Caki2 (cell line): Measurements from ENCODE around the gene AARS2. TPM values are rescaled to one million over a fixed set of nuclear protein-coding genes. Genes with fewer than 3 reads are reported as not detected.
"Not testable (repeated sequence)": the region's sequence is repeated elsewhere in the genome, so short reads cannot be mapped to it uniquely, and the experiment has no call there.

Source experiments
- DNase-seq: peaks from one replicate; pipeline ENCODE4 v3.0.0-alpha.2; 2015; ENCODE audit warnings: low read depth
- in situ Hi-C: cut with HindIII; loops from 2 replicates; pipeline ENCODE4 v1.10.0; 2016; ENCODE audit warnings: low sequenced_read_pairs, low pct_unique_long_range_greater_than_20kb, mixed read lengths
- total RNA-seq: library from RNA; depleted of rRNA; stranded (reverse); fragments of >200 nt; shearing (Covaris generic); gene quantifications from 2 replicates; pipeline ENCODE4 v1.2.3, GENCODE V29; 2014; ENCODE audit warnings: low replicate concordance; rRNA removed

AARS2 gene
- 20.0 and 23.9 TPM in 2 replicates for total RNA-seq

DNA sequence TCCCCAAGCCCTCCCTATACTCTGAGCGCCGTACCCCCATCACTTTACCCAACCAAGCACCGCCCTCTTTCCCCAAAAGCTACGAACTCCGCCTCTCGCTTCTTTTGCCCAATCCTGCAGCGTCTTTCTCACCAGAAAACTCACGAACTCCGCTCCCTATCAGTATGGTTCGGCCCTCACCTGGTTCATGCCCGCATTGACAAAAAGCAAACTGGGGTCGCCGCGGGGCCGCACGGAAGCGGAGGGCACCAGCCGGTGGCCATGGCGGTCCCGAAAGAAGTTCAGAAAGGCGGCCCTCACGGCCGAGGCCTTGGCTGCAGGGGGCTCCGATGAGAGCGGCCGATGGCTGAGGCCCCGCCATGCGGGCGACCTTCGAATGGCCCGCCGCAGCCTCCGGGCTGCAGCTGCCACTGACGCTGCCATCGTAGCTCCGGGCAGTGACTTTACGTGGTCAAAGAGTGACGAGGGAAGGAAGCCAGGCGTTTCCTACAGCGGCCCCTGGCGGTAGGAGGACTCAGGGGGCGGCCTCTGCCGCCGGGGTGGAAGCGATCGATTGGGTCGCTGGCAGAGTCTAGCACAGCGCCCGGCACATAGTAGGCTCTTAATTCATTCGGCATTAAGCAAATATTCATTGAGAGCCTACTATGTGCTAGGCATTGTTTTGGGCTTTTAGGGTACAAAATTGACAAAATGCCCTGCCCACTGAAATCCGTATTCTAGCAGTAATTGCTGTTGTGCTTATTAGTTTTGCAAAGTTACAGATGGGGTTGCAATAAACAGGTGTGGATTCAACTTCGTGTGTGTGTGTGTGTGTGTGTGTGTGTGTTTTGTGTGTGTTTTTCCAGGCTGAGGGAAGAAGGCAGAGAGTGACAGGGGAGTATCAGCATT is at the start of gene AARS2:
Gene AARS2, minus strand, starts transcription at position 447 of the 888 bp plus-strand sequence. Its CDS starts 24 bp downstream, at position 423.
- DNase-seq: peak; percentile 72
- in situ Hi-C loops: no loop called here

DNA sequence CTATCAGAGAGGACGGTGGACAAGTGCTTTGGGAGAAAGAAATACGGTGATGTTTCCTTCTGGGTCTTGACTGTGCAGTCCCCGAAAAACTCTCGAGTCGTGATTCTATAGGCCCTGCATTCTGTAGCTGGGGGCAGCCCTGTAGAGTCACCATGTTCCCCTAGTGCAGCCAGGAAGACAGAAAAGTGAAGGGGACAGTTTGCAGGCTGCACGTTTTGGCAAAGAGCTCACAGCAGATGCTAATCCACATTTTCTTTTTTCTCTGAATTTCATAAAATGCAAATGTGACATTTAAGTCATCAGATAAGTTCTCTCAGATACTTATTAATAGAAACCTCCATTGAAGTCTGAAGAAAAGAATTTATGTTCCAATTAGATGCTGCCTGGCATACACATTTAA is 48.8 kb upstream of the AARS2 start:
- in situ Hi-C loops: no loop called here
- DNase-seq: no peak

DNA sequence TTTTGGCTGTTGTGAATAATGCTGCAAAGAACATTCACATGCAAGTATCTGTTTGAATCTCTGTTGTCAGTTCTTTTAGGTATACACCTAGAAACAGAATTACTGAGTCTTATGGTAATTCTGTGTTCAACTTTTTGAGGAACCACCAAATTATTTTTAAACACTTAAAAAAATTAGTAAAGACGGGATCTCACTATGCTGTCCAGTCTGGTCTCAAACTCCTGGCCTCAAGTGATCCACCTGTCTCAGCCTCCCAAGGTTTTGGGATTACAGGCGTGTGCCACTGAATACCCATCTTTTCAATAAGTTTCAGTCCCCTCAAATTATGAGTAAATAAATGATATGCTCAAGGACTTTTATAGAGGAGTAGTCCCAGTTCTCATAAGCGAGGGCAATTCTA is 46.8 kb upstream of the AARS2 start:
- in situ Hi-C loops: no loop called here
- DNase-seq: no peak

DNA sequence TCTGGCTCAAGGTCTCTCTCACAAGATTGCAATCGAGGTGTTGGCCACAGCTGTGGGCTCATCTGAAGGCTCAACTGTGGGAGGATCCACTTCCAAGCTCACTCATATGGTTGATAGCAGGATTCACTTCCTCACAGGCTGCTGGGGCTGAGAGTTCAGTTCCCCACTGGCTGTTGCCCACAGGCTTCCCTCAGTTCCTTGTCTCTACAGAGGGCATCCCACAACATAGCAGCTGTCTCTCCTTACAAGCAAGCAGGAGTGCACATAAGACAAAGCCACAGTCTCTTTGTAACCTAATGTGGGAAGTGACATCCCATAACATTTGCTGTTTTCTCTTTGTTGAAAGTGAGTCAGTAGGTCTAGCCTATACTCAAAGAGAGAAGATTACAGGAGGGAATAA is 43.3 kb upstream of the AARS2 start:
- in situ Hi-C loops: no loop called here
- DNase-seq: no peak

DNA sequence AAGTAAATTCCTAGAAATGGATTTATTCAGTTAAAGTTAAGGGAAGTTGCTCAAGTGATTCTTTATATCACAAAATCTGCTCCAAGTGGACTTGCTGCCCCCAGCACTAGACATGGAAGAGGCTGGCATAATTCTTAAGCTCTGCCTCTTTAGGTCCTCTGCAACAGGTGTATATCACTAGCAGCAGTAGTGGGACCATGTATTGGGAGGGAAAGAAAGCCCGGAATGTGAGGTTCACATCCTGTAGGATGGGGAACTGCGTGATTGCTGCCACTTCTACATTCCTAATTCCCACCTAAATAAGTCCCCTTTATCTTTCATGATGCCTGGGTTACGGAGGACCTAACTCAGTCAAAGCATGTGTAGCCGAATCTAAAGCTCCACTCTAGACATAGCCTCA is 42.5 kb upstream of the AARS2 start:
- DNase-seq: no peak
- in situ Hi-C loops: no loop called here

DNA sequence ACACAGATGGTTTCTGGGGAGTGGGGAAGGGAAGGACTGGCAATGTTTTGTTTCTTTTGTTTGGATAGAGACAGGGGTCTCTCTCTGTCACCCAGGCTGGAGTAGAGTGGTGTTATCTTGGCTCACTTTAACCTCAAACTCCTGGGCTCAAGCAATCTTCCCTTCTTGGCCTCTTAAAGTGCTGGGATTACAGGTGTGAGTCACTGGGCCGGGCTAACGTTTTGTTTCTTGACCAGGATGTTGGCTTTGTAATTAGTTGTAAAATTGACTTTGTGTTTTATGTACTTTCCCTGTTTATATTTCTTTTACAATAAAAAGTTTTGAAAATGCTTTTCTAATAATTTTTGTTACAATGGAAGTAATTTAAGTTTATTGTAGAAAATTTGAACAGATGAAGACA is 40.2 kb upstream of the AARS2 start:
- no peak for DNase-seq

DNA sequence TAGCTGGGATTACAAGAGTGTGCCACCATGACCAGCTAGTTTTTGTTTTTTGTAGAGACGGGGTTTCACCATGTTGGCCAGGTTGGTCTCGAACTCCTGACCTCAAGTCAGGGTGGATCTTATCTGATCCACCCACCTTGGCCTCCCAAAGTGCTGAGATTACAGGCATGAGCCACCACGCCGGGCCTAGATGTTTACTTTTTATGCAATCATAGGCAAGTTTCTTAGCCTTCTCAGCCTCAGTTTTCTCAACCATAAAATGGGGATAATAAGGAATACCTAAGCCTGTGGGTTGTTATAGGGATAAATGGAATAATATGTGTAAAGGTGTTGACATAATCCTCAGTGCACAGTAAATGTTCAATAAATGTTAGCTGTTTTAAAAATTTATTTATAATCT is 39.1 kb upstream of the AARS2 start:
- in situ Hi-C loops: no loop called here
- DNase-seq: no peak

More for the DNA sequence above, 40.2 kb upstream of the AARS2 start:
- in situ Hi-C loops: no loop called here

DNA sequence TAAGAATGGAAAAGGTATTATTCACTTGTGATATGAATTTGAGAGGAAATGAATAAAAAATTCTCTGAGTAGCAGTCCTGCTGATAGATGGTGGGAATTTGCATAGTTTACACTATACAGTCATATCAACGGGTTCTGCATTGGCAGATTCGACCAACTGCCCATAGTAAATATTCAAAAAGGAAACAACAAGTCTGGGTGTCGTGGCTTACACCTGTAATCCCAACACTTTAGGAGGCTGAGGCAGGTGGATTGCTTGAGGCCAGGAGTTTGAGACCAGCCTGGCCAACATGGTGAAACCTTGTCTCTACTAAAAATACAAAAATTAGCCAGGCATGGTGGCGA is 37.5 kb upstream of the AARS2 start:
- DNase-seq, in situ Hi-C loops: not testable (repeated sequence)

DNA sequence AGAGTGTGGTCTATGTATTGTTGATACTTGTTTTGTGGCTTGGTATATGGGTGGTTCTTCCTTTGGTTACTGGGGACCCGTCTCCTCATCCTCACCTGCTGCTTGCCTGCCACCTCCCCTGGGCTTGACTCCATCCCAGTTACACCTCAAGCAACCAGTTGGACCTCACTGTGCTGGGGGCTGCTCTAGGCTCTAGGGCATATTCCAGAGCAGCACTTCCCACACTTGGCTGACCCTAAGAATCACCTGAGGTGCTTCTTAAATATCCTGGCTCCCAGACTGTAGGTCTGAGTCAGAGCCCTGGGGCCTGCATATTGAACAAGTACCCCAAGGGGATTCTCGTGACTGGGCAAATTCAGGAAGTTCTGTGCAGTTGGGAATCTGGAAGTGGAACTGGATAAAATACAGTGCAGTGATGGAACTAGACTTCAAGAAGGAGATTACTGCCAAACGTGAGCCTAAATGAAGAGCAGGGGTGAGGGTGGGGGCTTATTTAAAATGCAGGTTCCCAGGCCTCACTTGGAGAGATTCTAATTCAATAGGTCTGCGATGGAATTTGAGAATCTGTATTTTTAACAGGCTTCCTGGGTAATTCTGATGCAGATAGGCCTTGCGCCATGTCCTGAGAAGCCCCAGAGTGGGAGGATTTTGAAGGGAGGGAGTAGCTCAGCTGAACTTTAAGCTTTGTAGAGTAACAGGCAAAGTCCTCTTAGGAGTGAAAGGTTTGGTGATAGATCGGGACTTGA is 36.9 kb upstream of the AARS2 start:
- in situ Hi-C loops: no loop called here
- no peak for DNase-seq

DNA sequence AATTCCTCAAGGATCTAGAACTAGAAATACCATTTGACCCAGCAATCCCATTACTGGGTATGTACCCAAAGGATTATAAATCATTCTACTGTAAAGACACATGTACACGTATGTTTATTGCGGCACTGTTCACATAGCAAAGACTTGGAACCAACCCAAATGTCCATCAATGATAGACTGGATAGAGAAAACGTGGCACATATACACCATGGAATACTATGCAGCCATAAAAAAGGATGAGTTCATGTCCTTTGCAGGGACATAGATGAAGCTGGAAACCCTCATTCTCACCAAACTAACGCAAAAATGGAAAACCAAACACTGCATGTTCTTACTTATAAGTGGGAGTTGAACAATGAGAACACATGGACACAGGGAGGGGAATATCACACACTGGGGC is 33.7 kb upstream of the AARS2 start:
- DNase-seq, in situ Hi-C loops: not testable (repeated sequence)

DNA sequence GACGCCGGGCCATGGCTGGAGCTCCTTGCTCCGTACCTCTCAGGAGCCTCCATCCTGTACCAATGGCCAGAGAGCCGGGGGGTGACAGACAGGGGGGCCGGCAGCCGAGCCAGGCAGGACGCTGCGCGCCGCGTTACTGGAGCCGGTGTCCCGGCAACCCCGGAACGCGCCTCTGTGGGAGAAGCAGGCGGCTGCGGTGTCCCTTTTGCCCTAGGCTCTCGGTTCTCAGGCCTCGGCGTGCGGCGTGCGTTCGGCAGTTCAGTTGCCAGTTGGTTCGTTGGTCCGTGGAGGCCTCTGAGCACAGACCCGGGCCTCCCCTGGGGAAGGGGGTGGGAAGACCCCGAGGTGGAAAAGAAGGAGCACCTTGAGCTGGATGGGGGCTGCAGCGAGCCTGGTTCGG is 29.3 kb upstream of the AARS2 start, which contains the start of gene SPATS1:
Gene SPATS1, plus strand, starts transcription at position 162 of the 400 bp plus-strand sequence. CDS start 446 bp downstream, outside the sequence.
- in situ Hi-C loops: no loop called here
- no peak for DNase-seq

DNA sequence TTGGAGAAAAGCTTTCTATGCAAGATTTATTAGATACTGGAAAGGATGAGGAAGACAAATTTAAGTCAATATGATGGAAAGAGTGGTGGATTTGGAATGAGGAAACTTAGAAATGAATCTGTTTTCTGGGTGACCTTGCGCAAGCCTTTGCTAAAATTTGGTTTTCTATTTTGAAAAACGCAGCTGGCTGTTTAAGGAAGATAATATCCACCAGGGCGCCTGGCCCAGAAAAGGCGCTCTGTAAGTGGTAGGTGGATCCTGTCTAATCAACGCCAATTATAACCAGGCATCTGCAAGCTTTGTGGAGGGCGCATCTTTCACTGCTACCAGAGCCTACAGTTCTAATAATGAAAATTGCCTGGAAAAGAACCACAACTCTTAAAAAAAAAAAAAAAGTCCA is 28.9 kb upstream of the AARS2 start:
- DNase-seq: no peak
- in situ Hi-C loops: no loop called here

DNA sequence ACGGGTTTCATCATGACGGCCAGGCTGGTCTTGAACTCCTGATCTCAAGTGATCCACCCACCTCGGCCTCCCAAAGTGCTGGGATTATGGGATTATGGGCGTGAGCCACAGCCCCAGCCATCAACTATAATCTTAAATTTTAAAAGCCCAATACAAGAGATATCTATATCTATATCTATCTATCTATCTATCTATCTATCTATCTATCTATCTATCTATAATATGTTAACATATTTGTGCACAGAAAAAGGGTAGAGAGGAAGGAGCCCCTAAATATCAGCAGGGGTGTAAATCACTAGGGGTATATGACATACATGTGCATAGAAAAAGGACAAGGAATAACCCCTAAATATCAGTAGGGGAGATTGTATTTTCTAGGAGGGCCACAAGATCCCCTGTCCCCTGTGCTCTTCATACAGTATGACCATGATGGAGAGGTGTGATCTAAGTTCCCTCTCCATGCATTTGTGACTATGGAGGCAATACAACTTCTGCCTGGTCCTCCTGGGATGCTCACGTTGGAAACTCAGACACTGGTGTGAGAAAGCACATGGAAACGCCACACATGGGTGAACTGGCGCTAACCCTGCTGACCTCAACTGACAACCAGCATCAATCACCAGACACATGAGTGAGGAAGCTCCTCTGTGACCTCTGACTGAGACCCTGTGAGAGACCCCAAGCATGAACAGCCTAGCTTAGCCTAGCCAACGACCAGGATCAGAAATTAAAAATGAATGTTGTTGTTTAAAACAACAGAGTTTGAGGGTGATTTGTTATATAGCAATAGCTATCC is 28.1 kb upstream of the AARS2 start:
- in situ Hi-C loops: no loop called here
- DNase-seq: no peak

DNA sequence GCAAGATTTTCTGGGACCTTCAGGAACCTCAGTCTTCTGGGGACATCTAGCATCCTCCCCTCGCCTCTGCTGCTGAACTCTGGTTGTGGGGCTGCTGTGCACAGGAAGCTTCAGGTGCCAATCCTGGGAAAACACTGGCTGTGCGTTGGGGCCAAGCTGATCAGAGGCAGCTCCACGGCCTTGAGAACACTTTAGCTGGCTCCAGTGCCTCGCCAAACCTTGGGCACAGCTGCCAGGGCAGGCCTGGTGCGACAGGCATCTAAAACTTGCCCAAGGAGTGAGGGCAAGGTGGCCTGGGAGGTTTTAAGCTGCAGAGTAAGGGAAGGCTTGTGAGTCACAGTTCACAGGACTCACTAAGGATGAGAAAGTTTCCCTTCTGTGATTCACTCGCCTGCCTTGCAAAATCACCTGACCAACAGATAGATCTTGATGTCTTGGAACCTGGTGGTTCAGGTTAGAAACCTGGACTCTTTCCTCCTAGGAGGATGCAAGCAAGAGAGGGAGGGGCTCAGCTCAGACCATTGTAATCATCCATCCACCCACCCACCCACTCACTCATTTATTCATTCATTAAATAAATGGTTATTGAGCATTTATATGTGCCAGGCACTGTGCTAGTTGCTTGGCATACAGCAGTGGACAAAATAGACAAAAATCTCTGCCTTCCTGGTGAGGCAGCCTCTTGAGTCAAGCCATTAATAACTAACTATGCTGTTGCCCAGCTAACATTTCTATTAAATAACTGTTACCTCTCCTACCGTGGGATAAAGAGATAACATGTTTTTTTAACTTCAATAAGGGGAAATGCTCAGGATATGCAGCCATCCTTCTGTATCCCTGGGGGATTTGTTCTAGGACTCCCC is 26.8 kb upstream of the AARS2 start:
- in situ Hi-C loops: no loop called here
- peak; percentile 69 for DNase-seq

DNA sequence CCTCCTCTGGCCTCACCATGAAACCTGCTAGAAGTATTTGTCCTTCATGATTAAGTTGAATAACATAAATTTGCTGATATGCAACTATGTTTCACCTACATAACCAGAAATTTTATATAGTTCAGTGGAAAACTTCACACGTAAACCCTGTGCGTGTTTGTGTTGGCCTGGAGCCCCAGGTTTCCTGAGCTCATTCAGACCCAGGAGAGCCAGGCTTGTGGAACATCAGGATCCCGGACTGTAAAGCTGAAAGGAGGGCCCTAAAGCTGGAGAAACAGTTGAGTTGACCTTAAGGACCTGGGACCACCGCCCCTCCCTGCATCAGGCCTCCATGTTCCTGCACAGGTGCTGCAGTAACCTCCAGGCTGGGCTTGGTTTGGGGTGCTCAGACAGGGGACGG is 26.2 kb upstream of the AARS2 start:
- in situ Hi-C loops: no loop called here
- peak; percentile 16 for DNase-seq

DNA sequence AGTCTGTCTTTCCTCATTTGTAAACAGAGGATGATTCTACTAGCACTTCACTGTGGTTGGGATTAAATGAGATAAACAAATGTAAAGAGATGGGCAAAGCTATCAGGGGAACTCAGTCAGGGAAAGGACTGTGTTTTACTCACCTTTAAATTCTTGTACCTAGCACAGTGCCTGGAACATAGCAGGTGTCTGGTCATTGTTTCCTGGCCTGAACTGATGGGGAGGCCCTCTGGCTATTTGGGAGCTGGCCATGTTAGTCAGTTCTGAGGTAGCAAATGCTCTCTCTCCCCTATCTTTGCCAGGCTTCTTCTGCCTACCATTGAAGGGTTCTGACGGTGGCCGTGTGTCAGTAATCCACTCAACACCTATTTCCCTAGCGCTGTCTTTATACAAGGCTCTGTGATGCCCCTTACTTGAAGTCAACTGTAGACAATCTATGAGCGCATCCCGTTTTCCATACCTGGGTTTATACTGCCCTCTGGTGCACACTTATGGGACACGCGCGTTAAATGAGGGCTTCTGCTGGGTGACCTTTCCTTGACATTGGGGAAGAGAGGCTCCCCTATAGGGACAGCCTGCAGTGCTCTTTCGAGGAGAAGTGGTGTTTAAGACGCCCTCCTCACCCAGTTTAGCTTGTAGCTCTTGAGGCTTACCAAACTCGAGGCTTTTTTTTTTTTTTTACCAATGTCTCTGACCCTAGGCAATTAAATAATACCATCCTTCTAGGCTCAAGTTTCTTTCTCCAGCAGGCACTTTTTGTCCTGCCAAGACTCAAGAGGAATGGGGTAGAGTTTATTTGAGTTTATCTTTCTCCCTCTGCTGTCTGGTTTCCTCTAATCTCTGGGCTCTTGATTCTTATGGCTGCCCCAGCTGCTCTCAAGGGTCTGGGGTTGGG is 25.3 kb upstream of the AARS2 start:
- in situ Hi-C loops: no loop called here
- peak; percentile 58 for DNase-seq

DNA sequence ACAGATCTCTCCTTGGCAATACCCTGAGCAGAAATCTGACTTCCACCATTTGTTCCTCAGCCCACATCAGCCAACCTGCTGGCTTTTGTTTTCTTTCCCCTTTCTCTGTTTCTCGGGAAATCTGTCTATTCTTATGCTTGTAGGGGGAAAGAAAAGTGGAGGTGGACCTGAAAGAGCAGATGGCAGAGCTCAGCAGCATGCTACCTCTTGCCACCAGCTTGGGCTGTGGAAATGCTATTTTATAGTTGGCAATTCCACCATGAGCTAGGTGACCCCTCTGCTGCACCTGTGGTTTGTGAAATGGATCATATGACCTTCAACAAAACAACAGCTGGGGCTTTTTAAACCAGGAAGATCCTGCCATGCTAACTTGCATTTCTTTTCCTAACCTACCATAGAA is 22.5 kb upstream of the AARS2 start:
- in situ Hi-C loops: no loop called here
- no peak for DNase-seq
